CD4-positive, alpha-beta memory T cell (primary cell): ENCODE measurements around the gene SQSTM1. TPM values are rescaled to one million over a fixed set of nuclear protein-coding genes. Genes with fewer than 3 reads are reported as not detected.
A peak's percentile ranks its signal among the peaks of the same experiment; 100 is the strongest.

ENCODE experiments used
- CTCF ChIA-PET: fragments of 350-600 bp; sonication (Branson Sonifier 250); formaldehyde crosslinking; loops from one replicate; lab custom pipeline; 2021; ENCODE audit warnings: inconsistent platforms; ENCODE audit not compliant: partially characterized antibody; lab: Charles Lee
- POLR2A ChIA-PET: fragments of 350-600 bp; sonication (Branson Sonifier 250); formaldehyde crosslinking; loops from one replicate; lab custom pipeline; 2021; ENCODE audit not compliant: partially characterized antibody; lab: Charles Lee
- DNase-seq, 5 donors: peaks; one replicate each; pipeline versions ENCODE4 v3.0.0 to v3.0.0-alpha.2; 2020 to 2022; ENCODE audit warnings: mixed read lengths in 1 of 5
- H3K27ac ChIP-seq: one replicate; pipeline ENCODE4 v1.7.0; 2013; ENCODE audit warnings: low read depth, low read length
- H3K27me3 ChIP-seq: 2 replicates; pipeline ENCODE4 v1.7.0; 2013; ENCODE audit warnings: mild to moderate bottlenecking, low read length, moderate library complexity; ENCODE audit not compliant: insufficient read depth
- H3K36me3 ChIP-seq: 2 replicates; pipeline ENCODE4 v1.7.0; 2013; ENCODE audit warnings: mild to moderate bottlenecking, low read length, moderate library complexity; ENCODE audit not compliant: insufficient read depth
- H3K4me1 ChIP-seq: 2 replicates; pipeline ENCODE4 v1.7.0; 2013; ENCODE audit warnings: mild to moderate bottlenecking, low read length, moderate library complexity; ENCODE audit not compliant: insufficient read depth
- H3K4me3 ChIP-seq, 2 donors: one replicate each; pipeline ENCODE4 v1.7.0; 2013; ENCODE audit warnings: low read length in 2 of 2, mild to moderate bottlenecking in 1 of 2
- H3K9me3 ChIP-seq, 2 donors: one replicate each; pipeline ENCODE4 v1.7.0; 2013; ENCODE audit warnings: low read length in 2 of 2, control low read depth in 1 of 2; ENCODE audit not compliant: control insufficient read depth in 1 of 2
- H3K27ac Mint-ChIP-seq, 7 donors: one replicate each; pipeline ENCODE4 v1.8.0; 2020 to 2021; ENCODE audit warnings: mixed read lengths in 7 of 7, mild to moderate bottlenecking in 6 of 7, inconsistent platforms in 3 of 7, moderate library complexity in 3 of 7
- H3K27me3 Mint-ChIP-seq, 2 donors: one replicate each; pipeline ENCODE4 v1.8.0; 2020 to 2021; ENCODE audit warnings: mixed read lengths in 2 of 2
- H3K36me3 Mint-ChIP-seq, 2 donors: one replicate each; pipeline ENCODE4 v1.8.0; 2020 to 2021; ENCODE audit warnings: mixed read lengths in 2 of 2, inconsistent platforms in 1 of 2, mild to moderate bottlenecking in 1 of 2
- H3K4me1 Mint-ChIP-seq, 4 donors: one replicate each; pipeline ENCODE4 v1.8.0; 2020 to 2021; ENCODE audit warnings: mixed read lengths in 4 of 4, mild to moderate bottlenecking in 1 of 4
- H3K4me3 Mint-ChIP-seq, 8 donors: one replicate each; pipeline ENCODE4 v1.8.0; 2020 to 2021; ENCODE audit warnings: mixed read lengths in 8 of 8, mild to moderate bottlenecking in 7 of 8, moderate library complexity in 6 of 8, inconsistent platforms in 3 of 8
- H3K9me3 Mint-ChIP-seq, 8 donors: one replicate each; pipeline ENCODE4 v1.8.0; 2020 to 2021; ENCODE audit warnings: mixed read lengths in 8 of 8, mild to moderate bottlenecking in 5 of 8, inconsistent platforms in 3 of 8, moderate library complexity in 1 of 8
- intact Hi-C: fragments of 100-400 bp; cut with micrococcal nuclease; formaldehyde crosslinking; loops from one replicate; pipeline ENCODE4 v1.15.1; 2023
- polyA plus RNA-seq, 2 donors: library from polyadenylated mRNA; unstranded; fragments of 300-500 nt; fragmentation: Illumina TruSeq; gene quantifications; one replicate each; pipeline ENCODE4 v1.2.3, GENCODE V29; 2021
- total RNA-seq, 2 experiments: library from RNA; stranded (reverse); gene quantifications; one replicate each; pipeline ENCODE4 v1.2.3, GENCODE V29; 2021

Gene SQSTM1
- total and polyA plus RNA-seq, 4 experiments from 2014 or later = 188 to 303 (median 256) TPM

GRCh38 chr5:179805070-179805528, 15.6 kb upstream of the SQSTM1 start:
- ChIA-PET CTCF (interaction anchor here (0.9 to 1.5 kb wide), 4 partner anchors 8 to 181 kb away, joined by 3 to 4 read pairs (median 4); partner anchors contain the start of genes HNRNPH1 and TBC1D9B), POLR2A (interaction anchor here (0.9 to 8.7 kb wide), 12 partner anchors 11 to 254 kb away, joined by 3 to 159 read pairs (median 7); partner anchors contain the start of genes HNRNPH1, LTC4S, MAML1 and MRNIP)
- intact Hi-C loops = loop anchor here (5.0 to 10.0 kb wide), 2 partner anchors 170 to 487 kb away; partner anchors contain the start of gene MAPK9
- H3K4me1 Mint-ChIP-seq = peaks cover 14 to 42% (median 30%) of the 10 kb centered on the region in 4 donors
- peak overlapping the region; percentile 61 for H3K27ac ChIP-seq
- peaks cover 3 to 7% of the 10 kb centered on the region in 2 donors for H3K36me3 Mint-ChIP-seq
- no peaks in the 10 kb centered on the region for H3K9me3 ChIP-seq
- peak overlapping the region in 1 of 2 donors; percentile 54 for H3K4me3 ChIP-seq
- H3K4me1 ChIP-seq = peaks cover 42% of the 10 kb centered on the region
- H3K9me3 Mint-ChIP-seq = no peaks in the 10 kb centered on the region
- no peaks in the 10 kb centered on the region for H3K36me3 ChIP-seq
- DNase-seq = no peak
- peak overlapping the region; percentile 80 to 90 (median 86) for H3K4me3 Mint-ChIP-seq
- H3K27me3 Mint-ChIP-seq = no peaks in the 10 kb centered on the region
- no peaks in the 10 kb centered on the region for H3K27me3 ChIP-seq
- peak overlapping the region; percentile 80 to 93 (median 87) for H3K27ac Mint-ChIP-seq

DNA sequence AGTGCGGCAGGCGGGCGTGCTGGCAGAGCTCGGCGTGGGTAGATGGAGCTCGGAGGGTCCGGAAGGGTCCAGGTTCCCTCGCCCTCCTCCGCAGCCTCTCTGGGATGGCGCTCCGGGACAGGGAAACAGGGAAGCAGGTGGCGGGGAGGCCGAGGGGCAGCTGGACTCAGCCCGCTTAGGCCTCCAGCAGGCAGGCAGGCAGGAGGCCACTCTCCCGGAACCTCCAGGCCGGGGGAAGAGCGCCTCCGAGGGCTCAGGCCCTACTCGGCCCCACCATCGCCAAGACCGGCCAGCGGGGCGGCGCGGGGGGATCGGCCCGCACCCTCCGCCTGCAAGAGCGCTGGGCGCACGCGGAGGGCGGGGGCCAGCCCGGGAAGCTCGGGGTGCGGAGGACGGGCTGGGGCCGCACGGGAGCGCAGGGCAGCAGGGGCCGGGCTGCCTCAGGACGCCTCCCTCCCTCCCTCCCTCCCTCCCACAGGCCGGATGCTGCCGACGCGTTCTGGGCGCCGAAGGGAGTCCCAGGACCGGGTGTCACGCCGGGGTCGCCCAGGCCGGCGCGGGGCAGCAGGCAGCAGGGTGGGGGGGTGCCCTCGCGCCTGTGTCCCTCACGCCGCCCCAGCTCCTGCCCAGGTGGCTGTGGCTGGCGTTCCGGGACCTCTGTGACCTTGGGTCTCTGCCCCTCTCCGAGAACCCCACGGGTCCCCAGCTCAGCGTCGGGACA, 15.0 kb upstream of the SQSTM1 start:
- Mint-ChIP-seq H3K36me3 (peaks cover 3 to 7% of the 10 kb centered on the region in 2 donors), H3K27ac (peak overlapping the region in 6 of 7 donors; percentile 80 to 90 (median 86)), H3K4me1 (peaks cover 14 to 42% (median 30%) of the 10 kb centered on the region in 4 donors), H3K27me3 (no peaks in the 10 kb centered on the region), H3K4me3 (peak overlapping the region; percentile 80 to 90 (median 86)), H3K9me3 (no peaks in the 10 kb centered on the region)
- no peaks in the 10 kb centered on the region for H3K27me3 ChIP-seq
- intact Hi-C loops = loop anchor here (1.0 to 10.0 kb wide), 5 partner anchors 9 to 487 kb away; partner anchors contain the start of genes MAPK9 and TBC1D9B
- DNase-seq = peak in 3 of 5 donors; percentile 34 to 41 (median 37)
- H3K36me3 ChIP-seq = no peaks in the 10 kb centered on the region
- H3K4me1 ChIP-seq = peaks cover 42% of the 10 kb centered on the region
- ChIA-PET POLR2A (interaction anchor here (0.7 to 8.7 kb wide), 14 partner anchors 11 to 255 kb away, joined by 3 to 159 read pairs (median 6); partner anchors contain the start of genes HNRNPH1, LTC4S, MAML1 and MRNIP), CTCF (interaction anchor here (0.9 to 1.5 kb wide), 4 partner anchors 9 to 182 kb away, joined by 3 to 4 read pairs (median 4); partner anchors contain the start of genes HNRNPH1 and TBC1D9B)
- peak overlapping the region; percentile 11 to 54 for H3K4me3 ChIP-seq
- H3K9me3 ChIP-seq = no peaks in the 10 kb centered on the region
- peak overlapping the region; percentile 61 for H3K27ac ChIP-seq

GRCh38 chr5:179806250-179807048, 14.3 kb upstream of the SQSTM1 start, which contains the start of gene MGAT4B:
Gene MGAT4B, minus strand, starts transcription at chr5:179806866. Its CDS starts 283 bp downstream, at chr5:179806583.
- ChIA-PET CTCF (interaction anchor here (0.9 to 1.5 kb wide), 4 partner anchors 9 to 183 kb away, joined by 3 to 4 read pairs (median 4); partner anchors contain the start of genes HNRNPH1 and TBC1D9B), POLR2A (interaction anchor here (0.6 to 8.7 kb wide), 19 partner anchors 12 to 256 kb away, joined by 3 to 159 read pairs (median 4); partner anchors contain the start of genes HNRNPH1, LTC4S, MAML1 and MRNIP)

GRCh38 chr5:179812135-179812825, 8.4 kb upstream of the SQSTM1 start:
- DNase-seq = no peak
- Histone ChIP-seq H3K36me3 (peaks cover 5% of the 10 kb centered on the region), H3K27me3 (no peaks in the 10 kb centered on the region), H3K9me3 (no peaks in the 10 kb centered on the region), H3K27ac (no peak overlapping the region), H3K4me3 (no peak overlapping the region), H3K4me1 (peaks cover 2% of the 10 kb centered on the region)
- no peaks in the 10 kb centered on the region for H3K9me3 Mint-ChIP-seq
- H3K4me1 Mint-ChIP-seq = peaks cover 1 to 11% (median 2%) of the 10 kb centered on the region in 4 donors
- H3K27me3 Mint-ChIP-seq = peaks cover 0 to 2% of the 10 kb centered on the region in 2 donors
- no peak overlapping the region for H3K4me3 Mint-ChIP-seq
- H3K36me3 Mint-ChIP-seq = peaks cover 11 to 14% of the 10 kb centered on the region in 2 donors
- intact Hi-C loops = no loop called here
- CTCF ChIA-PET = interaction anchor here (1.5 to 4.3 kb wide), 2 partner anchors 11 to 16 kb away, joined by 5 to 25 read pairs; no protein-coding TSS in a partner anchor
- peak overlapping the region in 2 of 7 donors; percentile 15 to 51 for H3K27ac Mint-ChIP-seq
- POLR2A ChIA-PET = interaction anchor here (1.9 kb wide), 1 partner anchor 17 kb away, joined by 7 read pairs; no protein-coding TSS in a partner anchor

More at GRCh38 chr5:179806250-179807048, 14.3 kb upstream of the SQSTM1 start, which contains the start of gene MGAT4B:
- Mint-ChIP-seq H3K4me3 (peak within 1 kb of the TSS; percentile 71 to 87 (median 78)), H3K4me1 (peaks cover 14 to 42% (median 30%) of the 10 kb centered on the region in 4 donors), H3K27me3 (no peaks in the 10 kb centered on the region), H3K9me3 (no peaks in the 10 kb centered on the region), H3K27ac (peak within 1 kb of the TSS in 3 of 7 donors; percentile 59 to 73 (median 60)), H3K36me3 (peaks cover 3 to 7% of the 10 kb centered on the region in 2 donors)
- Histone ChIP-seq H3K36me3 (no peaks in the 10 kb centered on the region), H3K9me3 (no peaks in the 10 kb centered on the region), H3K4me3 (peak within 1 kb of the TSS; percentile 11 to 55), H3K27me3 (no peaks in the 10 kb centered on the region), H3K27ac (peak within 1 kb of the TSS; percentile 61), H3K4me1 (peaks cover 41% of the 10 kb centered on the region)
- DNase-seq = peak; percentile 59 to 68 (median 63)
- intact Hi-C loops = loop anchor here (1.0 to 10.0 kb wide), 6 partner anchors 10 to 486 kb away; partner anchors contain the start of genes MAPK9, MRNIP and TBC1D9B

- CTCF ChIA-PET = interaction anchor here (4.3 kb wide), 1 partner anchor 12 kb away, joined by 25 read pairs; no protein-coding TSS in a partner anchor
- H3K27ac Mint-ChIP-seq = peak overlapping the region in 3 of 7 donors; percentile 46 to 76 (median 53)
- Histone ChIP-seq H3K4me3 (no peak overlapping the region), H3K27me3 (no peaks in the 10 kb centered on the region), H3K27ac (no peak overlapping the region), H3K36me3 (peaks cover 5% of the 10 kb centered on the region), H3K9me3 (no peaks in the 10 kb centered on the region), H3K4me1 (peaks cover 8% of the 10 kb centered on the region)
- no peak for DNase-seq
- POLR2A ChIA-PET = interaction anchor here (1.1 to 1.9 kb wide), 2 partner anchors 17 to 19 kb away, joined by 3 to 7 read pairs; partner anchors contain the start of gene LTC4S
- peaks cover 2 to 11% (median 8%) of the 10 kb centered on the region in 4 donors for H3K4me1 Mint-ChIP-seq
- intact Hi-C loops = no loop called here
- peaks cover 11 to 14% of the 10 kb centered on the region in 2 donors for H3K36me3 Mint-ChIP-seq
- H3K9me3 Mint-ChIP-seq = no peaks in the 10 kb centered on the region
- H3K27me3 Mint-ChIP-seq = peaks cover 0 to 2% of the 10 kb centered on the region in 2 donors
- no peak overlapping the region for H3K4me3 Mint-ChIP-seq
These were observed 7.6 kb upstream of the SQSTM1 start for GRCh38 chr5:179812997-179813607.
